ENCODE measurements around the gene CORO2B. TPM values are rescaled to one million over a fixed set of nuclear protein-coding genes. Genes with fewer than 3 reads are reported as not detected.

Gene CORO2B
- total and polyA plus RNA-seq, 8 donors = 3.0 to 27.7 (median 21.0) TPM

DNA sequence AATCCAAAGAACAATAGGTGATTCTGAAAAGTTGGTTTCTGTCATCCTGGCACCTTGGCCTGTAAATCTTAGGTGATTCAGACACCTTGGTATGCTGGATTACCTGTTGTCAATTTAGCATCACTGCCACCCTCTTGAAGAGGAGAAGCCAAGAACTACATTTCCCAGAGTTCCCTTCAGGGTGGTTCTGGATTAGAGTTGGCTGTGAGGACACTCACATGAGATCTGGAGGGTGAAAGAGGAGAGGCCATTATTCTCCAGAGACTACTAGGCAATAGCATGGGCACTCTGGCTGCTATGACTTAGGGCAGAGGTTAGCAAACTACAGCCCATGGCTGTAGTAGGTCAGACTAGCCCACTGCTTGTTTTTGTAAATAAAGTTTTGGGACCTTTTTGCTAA is 41.7 kb upstream of the CORO2B start:
- no peaks in the 10 kb centered on the region for H3K27me3 ChIP-seq
- H3K36me3 ChIP-seq = no peaks in the 10 kb centered on the region
- no peak overlapping the region for H3K4me3 ChIP-seq
- ATAC-seq (no peak), DNase-seq (no peak)
- intact Hi-C loops (cut with DNase I) = no loop called here
- no peaks in the 10 kb centered on the region for H3K4me1 ChIP-seq
- H3K9me3 ChIP-seq = peaks cover 0 to 10% of the 10 kb centered on the region in 2 donors
- no peak overlapping the region for H3K27ac ChIP-seq
- TF ChIP-seq CTCF (IDR thresholded peaks at IDR 0.05) = no peak

DNA sequence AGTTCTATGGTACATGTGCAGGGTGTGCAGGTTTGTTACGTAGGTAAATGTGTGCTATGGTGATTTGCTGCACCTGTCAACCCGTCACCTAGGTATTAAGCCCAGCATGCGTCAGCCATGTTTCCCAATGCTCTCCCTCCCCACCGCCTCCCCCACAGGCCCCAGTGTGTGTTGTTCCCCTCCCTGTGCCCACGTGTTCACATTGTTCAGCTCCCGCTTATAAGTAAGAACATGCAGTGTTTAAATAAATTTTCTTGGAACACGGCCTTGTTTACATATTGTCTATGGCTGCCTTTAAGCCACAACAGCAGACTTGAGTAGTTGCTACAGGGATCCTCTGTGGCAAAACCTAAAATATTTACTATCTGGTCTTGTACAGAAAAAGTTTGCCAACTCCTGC is 41.3 kb upstream of the CORO2B start:
- intact Hi-C loops (cut with DNase I) = no loop called here
- no peak for DNase-seq

GRCh38 chr15:68538311-68538710 is 40.5 kb upstream of the CORO2B start:
- H3K27me3 ChIP-seq = no peaks in the 10 kb centered on the region
- intact Hi-C loops (cut with DNase I) = no loop called here
- DNase-seq = no peak
- TF ChIP-seq CTCF (IDR thresholded peaks at IDR 0.05) = no peak
- no peak for ATAC-seq
- no peaks in the 10 kb centered on the region for H3K36me3 ChIP-seq
- no peak overlapping the region for H3K27ac ChIP-seq
- H3K4me1 ChIP-seq = peaks cover under 1 to 3% of the 10 kb centered on the region in 2 donors
- H3K9me3 ChIP-seq = no peaks in the 10 kb centered on the region
- no peak overlapping the region for H3K4me3 ChIP-seq

More for the DNA sequence above, 41.3 kb upstream of the CORO2B start:
- H3K27me3 ChIP-seq = no peaks in the 10 kb centered on the region
- H3K4me3 ChIP-seq = no peak overlapping the region
- peaks cover 0 to 6% of the 10 kb centered on the region in 2 donors for H3K9me3 ChIP-seq
- no peak overlapping the region for H3K27ac ChIP-seq
- no peak for ATAC-seq
- no peaks in the 10 kb centered on the region for H3K4me1 ChIP-seq
- H3K36me3 ChIP-seq = no peaks in the 10 kb centered on the region
- TF ChIP-seq CTCF (IDR thresholded peaks at IDR 0.05) = no peak

- Histone ChIP-seq H3K27ac (no peak overlapping the region), H3K4me1 (peaks cover 3% of the 10 kb centered on the region in 2 donors), H3K4me3 (no peak overlapping the region), H3K36me3 (no peaks in the 10 kb centered on the region), H3K27me3 (no peaks in the 10 kb centered on the region), H3K9me3 (no peaks in the 10 kb centered on the region)
- DNase-seq = no peak
- ATAC-seq = no peak
- no peak for TF ChIP-seq CTCF (IDR thresholded peaks at IDR 0.05)
- intact Hi-C loops (cut with DNase I) = no loop called here
Measured at GRCh38 chr15:68541743-68542142, 37.0 kb upstream of the CORO2B start.

- DNase-seq (no peak), ATAC-seq (no peak)
- no peak for TF ChIP-seq CTCF (IDR thresholded peaks at IDR 0.05)
- H3K36me3 ChIP-seq = no peaks in the 10 kb centered on the region
- no peaks in the 10 kb centered on the region for H3K9me3 ChIP-seq
- intact Hi-C loops (cut with DNase I) = no loop called here
- no peaks in the 10 kb centered on the region for H3K27me3 ChIP-seq
- no peak overlapping the region for H3K4me3 ChIP-seq
- peaks cover 3% of the 10 kb centered on the region in 2 donors for H3K4me1 ChIP-seq
- H3K27ac ChIP-seq = no peak overlapping the region
Measured at GRCh38 chr15:68542348-68542747, 36.4 kb upstream of the CORO2B start.
